Kidney tubule cell (primary cell): ENCODE measurements around the gene INPP5K.
"Not testable (repeated sequence)": the region's sequence is repeated elsewhere in the genome, so short reads cannot be mapped to it uniquely, and the experiment has no call there.

ENCODE experiments used
- DNase-seq: peaks from one replicate; pipeline ENCODE4 v3.0.0-alpha.2; 2018; ENCODE audit warnings: low spot score

The INPP5K gene

DNA sequence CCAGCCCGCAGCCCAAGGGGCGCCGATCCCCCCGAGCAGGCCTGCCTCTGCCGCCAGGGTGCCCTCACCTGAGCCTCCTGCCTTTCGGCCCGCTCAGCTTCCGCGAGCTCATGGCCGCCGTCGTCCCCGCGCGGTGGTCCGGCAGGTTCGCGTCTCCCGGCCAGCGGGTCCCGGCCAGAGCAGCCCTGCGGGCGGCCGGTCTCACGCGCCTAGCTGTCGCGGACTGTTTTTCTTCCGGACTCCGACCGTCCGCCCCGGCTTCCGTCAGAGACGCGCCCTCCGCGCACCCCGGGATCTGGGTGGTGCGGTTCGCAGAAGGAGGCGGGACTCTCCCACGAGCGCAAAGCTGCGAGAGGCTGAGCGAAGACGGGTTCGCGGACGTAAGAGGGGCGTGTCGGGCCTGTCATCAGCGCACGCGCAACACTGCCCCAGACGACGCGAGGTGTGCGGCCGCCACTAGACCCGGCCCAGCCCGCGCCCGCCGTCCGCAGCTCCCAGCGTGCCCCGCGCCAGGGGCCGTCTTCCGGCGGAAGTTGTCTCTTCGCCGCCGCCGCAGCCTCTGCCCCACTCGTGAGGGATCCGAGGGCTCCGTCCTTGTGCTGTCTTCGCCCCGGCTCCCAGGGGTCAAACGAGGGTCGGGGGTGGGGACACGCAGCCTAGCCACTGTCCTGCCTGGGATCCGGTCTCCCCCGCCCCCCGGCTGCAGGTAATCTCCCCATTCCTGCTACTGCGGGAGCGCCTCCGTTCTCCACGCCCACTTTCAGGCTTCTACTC, at the start of gene INPP5K:
TSS of gene INPP5K (minus strand) at position 225 of the 774 bp plus-strand sequence. CDS start at position 112, 113 bp downstream.
- DNase-seq = peak; percentile 98

DNA sequence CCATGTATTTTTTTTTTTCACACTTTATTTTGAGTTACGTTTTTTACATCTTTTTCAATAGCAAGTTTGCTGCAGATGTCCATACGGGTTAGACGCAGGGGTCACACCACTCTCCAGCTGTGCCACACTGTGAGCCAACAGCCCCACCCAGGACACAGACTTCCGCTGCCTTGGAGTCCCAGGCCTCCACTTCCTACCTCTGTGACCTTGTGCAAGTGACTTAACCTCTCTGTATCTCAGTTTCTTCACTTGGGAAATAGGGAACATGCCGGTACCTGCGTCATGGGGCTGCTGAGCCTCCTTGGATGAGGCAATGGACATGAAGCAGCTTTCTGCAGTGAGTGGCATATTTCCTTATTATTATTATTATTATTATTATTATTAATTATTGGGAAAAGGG, 49.5 kb upstream of the INPP5K start:
- no peak for DNase-seq

DNA sequence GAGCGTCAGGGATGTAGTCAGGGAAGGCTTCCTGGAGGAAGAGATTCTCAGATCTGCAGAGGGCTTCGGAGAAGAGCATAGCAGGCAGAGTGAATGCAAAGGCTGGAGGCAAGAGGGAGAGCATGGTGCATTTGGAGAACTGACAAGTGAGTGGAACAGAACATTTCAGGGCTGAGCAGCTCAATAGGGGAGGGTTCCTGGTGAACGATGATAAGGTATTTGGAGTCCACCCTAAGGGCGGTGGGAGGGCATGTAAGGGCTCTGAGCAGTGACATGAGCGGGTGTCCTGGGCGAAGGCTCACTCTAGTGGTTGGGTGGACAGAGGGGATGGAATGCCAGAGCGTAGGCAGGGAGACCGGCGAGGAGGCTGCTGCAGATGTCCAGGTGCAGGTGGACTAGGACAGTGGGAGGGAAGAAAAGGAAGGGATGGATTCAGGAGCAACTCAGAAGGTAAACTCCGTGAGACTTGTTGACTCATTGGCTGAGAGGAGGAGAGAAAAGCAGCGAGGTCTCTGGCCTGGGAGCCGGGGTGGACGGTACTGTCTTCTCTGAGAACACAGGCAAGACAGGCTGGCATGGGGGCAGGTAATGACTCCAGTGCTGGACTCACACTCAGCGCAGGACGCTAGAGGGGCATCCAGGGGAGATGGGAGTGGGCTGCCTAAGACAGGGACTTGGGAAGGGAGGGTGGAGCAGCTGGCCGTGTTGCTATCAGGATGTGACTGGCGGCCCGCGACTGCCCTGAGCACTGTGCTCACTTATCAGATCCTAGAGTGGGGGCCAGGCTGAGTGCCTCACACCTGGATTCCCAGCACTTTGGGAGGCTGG, 47.6 kb upstream of the INPP5K start:
- DNase-seq = peak; percentile 29

DNA sequence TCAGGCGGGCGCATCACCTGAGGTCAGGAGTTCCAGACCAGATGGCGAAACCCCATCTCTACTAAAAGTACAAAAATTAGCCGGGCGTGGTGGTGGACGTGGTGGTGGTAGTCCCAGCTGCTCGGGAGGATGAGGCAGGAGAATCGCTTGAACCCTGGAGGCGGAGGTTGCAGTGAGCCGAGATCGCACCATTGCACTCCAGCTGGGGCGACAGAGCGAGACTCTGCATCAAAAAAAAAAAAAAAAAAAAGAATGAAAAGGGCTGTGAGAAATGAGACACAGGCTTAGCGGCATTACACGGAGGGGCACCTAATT, 47.0 kb upstream of the INPP5K start:
- not testable (repeated sequence) for DNase-seq

DNA sequence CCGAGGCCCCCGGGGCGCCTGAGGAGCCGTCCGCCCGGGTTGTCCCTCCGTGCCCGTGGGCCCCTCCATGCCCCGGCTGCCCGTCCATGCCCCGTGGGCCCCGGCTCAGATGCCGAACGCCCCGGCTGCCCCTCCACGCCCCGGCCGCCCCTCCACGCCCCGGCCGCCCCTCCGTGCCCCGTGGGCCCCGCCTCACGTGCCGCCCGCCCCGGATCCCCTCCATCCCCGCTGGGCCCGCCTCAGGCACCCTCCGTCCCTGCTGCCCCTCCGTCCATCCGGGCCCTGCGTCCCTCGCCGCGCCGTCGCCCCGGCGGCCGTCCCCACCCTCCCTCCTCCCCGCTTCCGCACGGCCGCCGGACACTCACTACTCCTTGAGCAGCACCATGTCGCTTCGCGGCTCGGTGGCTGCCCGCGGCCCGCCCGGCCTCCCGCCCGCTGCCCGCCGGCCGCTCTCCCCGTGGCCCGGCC, 45.8 kb upstream of the INPP5K start:
- DNase-seq = no peak

DNA sequence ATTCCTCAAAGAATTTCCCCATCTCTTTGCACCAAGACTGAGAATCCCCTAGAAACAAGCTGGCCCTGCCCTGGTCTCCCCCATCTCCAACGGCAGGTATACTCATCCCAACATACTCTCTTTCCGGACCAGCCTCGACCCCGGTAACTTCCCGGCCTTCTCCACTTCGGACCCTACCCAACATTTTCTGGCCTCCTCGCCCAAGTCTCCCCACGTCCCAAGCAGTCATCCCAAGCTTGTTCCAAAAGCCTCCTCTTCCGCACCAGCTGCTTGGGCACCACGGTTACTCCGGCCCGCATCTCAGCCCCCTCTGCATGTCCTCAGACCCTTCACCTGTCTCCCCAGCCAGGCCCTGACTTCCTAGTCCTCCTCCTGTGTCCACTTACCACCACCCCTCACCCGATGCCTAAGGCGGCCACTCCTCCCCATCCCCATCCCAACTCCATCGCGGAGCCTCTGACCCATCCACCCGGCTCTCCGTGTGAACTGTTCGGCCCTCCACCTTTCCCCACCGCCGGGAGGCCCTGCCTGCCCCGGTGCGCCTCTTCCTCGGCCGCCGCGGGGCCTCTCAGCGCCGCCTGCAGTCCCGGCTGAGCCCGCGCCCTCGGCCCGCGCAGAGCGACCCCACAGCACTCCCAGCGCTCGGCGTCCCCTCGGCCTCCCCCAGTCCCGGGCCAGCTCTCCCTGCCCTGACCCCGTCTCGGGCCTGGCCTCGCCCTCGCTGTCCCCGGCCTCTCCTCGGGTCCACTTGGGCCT, 45.2 kb upstream of the INPP5K start:
- DNase-seq = peak; percentile 23

DNA sequence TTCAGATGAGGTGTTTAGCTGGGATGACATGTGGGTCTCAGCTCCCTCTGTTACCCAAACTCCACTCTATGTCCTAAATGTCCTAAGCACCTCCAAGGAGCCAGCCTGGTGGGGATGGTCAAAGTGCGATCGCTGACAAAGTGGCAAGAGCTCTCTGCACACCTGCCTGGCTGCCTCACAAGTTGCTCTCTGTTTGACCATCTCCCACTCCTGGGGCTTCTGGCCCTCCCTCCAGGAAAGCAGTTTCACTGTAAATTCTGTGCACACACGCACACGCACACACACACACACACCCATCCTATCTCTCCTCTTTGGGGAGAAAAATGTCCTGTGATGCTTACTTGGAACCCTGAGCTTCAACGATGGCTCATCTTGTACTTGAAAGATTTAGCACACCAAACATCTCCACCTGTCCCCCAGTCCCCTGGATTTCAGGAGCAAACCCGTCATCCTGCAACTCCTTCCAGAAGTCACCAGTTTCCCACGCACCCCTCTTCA, 44.5 kb upstream of the INPP5K start:
- DNase-seq = no peak

DNA sequence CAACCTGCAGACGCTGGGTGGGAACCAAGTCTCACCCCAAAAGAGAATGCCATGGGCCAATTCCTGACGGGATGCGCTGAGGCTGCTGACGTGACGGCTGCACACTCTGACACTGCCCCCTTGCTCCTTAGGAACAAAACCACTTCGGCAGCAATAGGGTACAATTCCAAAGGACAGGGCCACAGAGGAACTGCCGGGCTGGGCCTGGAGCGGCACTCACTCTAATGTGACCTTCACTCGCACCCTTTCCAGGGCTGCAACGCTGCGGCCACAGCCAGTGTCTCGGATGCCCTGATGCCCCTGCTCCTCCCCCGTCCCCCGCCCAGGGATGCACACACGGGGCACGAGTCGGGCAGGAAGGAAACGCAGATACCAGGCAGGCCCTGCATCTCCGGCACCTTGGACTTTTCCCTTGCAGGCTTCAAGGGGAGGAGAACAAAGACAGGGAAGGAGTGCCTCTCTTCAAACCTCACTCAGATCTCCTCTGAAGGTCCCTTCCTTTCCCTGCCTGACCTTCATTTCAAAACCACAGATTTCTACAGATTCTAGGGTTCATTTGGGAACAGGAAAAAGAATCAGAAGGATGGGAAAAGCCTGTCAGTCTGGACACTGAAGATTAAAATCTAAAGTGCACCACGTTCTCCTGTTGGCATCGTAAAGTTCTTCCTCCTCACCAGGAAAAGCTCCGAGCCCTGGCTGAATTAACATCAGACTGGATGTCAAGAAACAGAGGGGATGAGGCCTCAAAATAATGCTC, 43.9 kb upstream of the INPP5K start:
- no peak for DNase-seq

DNA sequence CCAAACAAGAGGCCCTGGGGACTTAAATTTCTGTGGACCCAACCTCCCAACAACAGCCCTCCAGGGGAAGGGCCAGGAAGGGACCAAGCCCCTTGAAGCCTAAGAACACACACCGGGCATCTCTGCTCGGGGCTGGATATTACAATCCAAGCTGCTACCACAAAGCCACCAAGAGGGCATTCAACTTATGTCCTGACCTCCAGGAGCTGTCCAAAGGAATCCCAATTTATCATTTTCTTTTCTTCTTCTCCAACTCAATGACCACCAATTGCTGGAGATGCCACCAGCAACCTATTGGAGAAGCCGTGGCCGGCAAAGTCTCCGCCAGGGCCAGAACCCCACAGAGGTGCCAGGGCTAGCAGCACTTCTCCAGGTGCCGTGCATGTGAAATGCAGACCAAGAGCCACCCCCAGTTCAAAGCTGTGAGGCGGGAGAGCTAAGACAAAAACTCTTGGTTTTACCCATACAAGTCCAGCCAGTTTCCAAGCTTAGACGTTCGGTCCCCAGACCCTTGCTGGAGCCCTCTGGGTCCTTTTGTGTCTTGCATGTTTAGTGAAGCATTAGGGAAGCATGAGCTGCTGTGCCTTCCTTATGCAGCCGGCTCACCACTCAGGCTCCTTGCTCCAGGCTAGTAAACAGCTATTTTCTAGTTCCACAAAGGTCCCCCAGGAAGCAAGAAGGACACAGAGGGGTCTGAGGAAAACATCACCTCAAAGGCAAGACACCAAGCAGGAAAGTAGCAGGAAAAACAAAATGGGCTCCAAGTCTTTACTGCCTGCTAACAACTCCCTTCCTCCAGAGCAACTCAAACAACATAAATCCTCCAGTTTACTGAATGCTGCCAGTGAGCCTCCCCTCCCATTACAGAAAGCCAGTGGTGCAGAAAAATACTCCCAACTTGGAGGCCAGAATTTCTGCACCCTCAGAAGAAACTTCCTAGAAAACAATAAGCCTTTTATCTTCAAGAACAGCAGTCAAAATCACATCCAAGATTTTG, 42.9 kb upstream of the INPP5K start:
- peak; percentile 12 for DNase-seq

DNA sequence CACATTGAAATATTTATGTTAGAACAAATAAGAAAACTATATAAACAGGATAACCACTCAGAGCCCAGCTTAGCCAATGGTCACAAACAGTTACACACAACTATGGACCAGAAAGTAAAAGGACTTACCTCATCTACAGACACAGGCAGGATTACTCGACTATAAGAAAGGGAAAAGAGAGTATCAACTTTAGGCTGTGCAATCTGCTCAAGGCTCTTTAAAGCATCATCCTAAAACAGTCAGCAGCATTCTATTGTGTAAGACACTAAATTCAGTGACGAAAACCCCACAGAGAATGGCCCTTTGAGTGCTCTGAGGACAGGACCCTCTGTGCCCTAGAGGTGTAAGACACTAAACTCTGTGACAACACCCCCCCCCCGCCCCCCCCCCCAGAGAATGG, 42.0 kb upstream of the INPP5K start:
- DNase-seq = no peak

DNA sequence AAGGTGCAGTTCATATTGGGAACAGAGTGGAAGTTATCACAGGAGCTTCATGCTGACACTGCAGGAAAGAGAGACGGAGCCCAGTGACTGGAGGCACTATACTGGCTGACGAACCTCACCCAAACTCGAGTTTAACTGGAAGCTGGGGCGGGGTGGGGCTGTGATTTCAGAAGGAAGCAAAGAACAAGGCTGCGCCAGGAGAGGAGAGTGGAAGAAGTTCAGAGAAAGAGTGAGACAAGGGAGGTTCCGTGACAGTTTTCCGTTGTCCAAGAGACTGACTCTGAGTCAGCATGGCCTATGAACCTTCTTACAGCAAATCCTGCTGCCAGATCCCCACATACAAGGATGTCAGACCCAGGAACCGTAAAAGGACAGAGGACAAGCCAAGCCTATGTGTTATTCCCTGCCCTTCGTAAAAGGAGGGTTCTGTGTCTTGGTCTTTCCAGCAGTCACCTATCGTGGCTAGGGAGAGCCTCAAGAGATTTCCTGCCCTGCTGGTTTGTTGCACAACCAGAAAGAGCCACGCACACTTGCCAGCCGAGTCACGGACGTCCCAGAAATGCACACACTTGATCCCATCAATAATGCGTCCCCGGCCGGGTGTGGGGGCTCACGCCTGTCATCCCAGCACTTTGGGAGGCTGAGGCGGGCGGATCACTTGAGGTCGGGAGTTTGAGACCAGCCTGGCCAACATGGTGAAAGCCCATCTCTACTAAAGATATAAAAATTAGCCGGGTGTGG, 41.1 kb upstream of the INPP5K start:
- DNase-seq = no peak

DNA sequence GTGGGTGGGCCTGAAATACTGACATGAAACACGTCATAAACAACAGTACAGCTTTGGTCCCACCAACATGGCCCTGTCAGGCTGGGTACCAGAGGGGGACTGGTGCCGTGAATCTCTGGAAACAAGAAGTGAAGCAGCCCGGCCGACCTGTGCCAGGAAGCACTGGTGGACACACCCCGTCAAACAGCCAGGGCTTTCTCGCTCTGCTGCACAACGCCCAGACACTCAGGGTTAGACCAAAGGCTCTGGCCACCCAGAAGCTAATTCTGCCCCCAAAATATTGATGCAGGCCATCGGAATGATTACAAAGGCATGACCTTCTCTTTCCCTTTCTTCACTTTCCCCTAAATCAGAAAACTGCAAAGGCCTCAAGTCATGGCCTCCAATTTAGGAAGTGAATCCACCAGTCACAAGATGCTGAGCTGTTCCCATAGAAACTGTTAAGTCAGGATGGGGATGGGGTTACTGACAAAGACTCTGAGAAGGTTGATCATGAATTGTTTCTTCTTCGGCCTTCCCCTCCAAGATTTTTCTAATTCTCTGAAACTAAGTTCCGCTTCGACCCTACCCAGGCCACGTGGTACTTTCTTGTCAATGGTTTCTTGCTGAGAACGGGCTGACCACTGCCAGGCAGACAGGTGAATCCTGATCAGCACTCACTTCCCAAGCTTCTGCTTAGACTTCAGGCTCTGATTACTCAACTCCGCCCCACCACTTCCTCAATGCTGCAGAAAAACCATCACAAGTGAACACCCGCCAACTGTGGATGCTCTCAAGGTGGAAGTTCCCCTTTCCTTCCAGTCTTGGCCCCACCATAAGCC, 39.4 kb upstream of the INPP5K start:
- DNase-seq = peak; percentile 25

DNA sequence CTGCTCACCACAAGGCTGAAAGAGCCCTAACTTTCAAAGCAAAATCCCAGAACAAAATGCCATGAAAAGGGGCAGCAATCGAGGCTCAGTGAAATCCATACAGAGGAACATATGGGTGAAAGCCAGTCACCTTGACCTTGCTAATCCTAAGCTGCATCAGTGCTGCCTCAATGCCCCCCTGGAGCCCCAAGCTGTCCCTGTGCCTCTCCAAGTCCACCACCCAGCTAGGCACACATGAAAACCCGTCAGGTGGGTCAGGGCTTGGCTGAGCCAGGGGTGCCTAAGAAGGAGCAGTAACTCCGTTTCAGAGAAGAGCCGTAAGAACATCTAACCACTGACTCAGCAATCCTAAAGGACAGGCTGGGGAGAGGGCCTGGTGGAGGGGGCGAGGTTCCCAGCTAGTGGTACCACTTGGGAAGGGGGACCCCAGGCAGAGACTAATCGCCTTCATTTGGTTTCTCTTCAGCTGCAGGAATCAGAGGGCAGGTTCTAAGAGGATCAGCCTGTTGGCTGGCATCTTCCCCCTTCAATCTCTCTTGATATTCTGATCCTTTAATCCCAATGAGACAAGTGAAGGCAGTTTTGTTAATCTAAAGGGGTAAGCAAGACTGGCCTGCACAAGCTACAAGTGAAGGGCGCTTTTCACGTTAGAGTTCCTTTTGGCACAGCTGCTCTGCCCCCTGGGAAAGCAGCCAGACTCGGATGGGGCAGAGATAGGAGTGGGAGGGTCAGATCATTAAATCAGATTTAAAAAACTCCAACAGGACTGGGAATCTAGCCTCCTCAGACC, 38.5 kb upstream of the INPP5K start:
- no peak for DNase-seq

DNA sequence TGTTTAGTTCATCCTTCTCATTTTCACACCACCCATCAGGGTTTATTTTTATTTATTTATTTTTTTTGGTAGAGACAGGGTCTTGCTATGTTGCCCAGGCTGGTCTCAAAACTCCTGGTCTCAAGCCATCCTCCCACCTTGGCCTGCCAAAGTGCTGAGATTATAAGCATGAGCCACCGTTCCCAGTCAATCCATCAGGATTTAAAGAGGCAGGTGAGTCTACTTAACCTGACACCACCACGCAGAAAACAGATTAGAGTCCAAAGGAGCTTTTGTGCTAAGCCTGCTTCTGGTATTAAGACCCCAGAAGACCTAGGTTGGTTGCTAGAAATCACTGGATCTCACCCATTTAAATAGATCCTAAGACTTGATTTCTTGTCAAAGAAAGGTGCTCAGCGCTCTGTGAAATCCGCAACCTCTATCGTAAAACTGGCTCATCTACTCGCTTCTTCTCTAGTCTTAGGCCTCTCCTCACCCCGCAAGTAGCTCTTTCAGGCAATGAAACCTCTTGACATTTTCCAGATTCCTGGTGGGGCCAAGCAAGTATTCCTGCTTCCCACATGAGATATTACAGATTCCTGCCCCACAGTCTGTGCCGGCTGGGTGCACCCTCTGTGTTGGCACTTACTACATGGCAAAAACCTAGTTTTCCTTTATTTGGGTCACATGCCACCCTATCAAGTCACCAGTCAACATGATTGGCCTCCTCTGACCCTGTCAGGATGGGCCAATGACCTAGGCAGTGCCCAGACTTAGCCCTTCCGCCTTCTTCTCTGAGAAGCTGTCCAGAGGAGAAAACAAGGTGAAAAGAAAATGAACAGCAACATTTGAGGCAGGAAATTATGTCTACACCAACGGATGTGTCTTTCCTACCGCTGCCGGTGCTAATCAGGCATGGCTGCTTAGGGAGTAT, 37.2 kb upstream of the INPP5K start:
- DNase-seq = no peak

DNA sequence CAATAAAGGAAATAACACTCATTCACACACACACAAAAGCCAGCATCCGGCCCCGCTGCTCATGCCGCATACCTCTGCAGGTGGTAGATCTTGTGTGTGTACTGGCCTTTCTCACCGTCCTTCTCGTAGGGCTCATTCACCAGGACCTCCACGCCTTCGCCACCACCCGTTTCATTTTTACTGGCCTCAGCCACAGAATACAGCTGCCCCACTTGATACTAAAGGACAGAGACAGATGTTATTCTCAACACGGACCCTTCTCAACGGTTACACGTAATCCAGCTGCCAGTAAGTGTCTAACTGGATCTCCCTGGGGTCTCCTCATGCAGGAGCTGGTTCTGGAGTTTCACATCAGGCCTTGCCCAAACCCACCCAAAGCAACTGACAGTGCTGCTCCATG, 36.5 kb upstream of the INPP5K start:
- no peak for DNase-seq

DNA sequence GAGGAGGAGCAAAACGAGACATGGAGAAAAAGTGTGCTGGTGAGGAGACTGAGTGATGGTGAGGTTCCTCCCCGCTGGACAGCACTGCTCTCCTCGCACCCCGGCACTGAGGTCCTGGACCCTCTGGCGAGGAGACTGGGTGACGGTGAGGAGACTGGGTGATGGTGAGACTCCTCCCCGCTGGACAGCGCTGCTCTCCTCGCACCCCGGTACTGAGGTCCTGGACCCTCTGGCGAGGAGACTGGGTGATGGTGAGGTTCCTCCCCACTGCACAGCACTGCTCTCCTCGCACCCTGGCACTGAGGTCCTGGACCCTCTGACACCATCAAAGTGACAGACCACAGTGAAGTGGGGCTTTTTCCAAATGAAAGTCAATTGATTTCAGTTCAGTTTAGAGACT, 35.3 kb upstream of the INPP5K start:
- DNase-seq = no peak

DNA sequence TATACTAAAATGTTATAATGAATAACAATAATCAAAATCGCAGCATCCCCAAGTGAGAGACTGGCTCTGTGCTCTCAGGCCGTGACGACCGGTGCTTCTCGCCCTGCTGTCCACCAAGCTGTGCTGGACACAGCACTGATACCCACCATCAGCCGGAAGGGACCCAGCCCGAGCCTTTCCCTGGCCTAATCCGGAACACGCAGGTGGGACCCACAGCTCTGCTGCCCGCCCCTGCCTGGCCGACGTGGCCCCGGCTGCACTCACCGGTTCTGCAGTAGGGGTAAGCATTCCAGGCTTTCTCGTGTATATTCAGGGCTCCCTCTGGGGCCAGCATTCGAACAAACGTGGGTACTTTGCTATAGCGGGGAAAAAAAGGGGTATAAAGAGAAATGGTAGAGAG, 31.6 kb upstream of the INPP5K start:
- DNase-seq = no peak
